NCI-H2107 treated with DMSO at 0.1 percent for 48 hours (cell line): Measurements from ENCODE around the gene IL1R2.
"Not testable (repeated sequence)": the region's sequence is repeated elsewhere in the genome, so short reads cannot be mapped to it uniquely, and the experiment has no call there.

Experiments
- DNase-seq: peaks from one replicate; lab custom pipeline; 2025; ENCODE audit not compliant: unreplicated experiment; lab: John Stamatoyannopoulos, UW

IL1R2 gene

GRCh38 chr2:102058293-102058833 is 66.6 kb downstream of the IL1R2 start:
- no peak for DNase-seq

GRCh38 chr2:102059151-102059550 is 67.4 kb downstream of the IL1R2 start:
- no peak for DNase-seq

GRCh38 chr2:102060047-102060446 is 68.3 kb downstream of the IL1R2 start:
- no peak for DNase-seq

- DNase-seq = no peak
These were observed 69.0 kb downstream of the IL1R2 start for GRCh38 chr2:102060792-102061191.

- DNase-seq = no peak
These were observed 69.5 kb downstream of the IL1R2 start for GRCh38 chr2:102061286-102061699.

GRCh38 chr2:102061962-102062795 is 70.4 kb downstream of the IL1R2 start:
- DNase-seq = no peak

GRCh38 chr2:102062802-102063201 is 71.0 kb downstream of the IL1R2 start:
- no peak for DNase-seq

- DNase-seq = no peak
These were observed 71.7 kb downstream of the IL1R2 start for GRCh38 chr2:102063487-102063911.

GRCh38 chr2:102063941-102064678 is 72.3 kb downstream of the IL1R2 start:
- DNase-seq = no peak

GRCh38 chr2:102064679-102065674 is 73.2 kb downstream of the IL1R2 start:
- no peak for DNase-seq

- no peak for DNase-seq
These were observed 74.0 kb downstream of the IL1R2 start for GRCh38 chr2:102065675-102066252.

GRCh38 chr2:102066554-102066953 is 74.8 kb downstream of the IL1R2 start:
- DNase-seq = no peak

GRCh38 chr2:102068126-102068525 is 76.4 kb downstream of the IL1R2 start:
- not testable (repeated sequence) for DNase-seq

- DNase-seq = no peak
These were observed 77.7 kb downstream of the IL1R2 start for GRCh38 chr2:102069311-102069974.

GRCh38 chr2:102070058-102070642 is 78.4 kb downstream of the IL1R2 start:
- DNase-seq = no peak

- DNase-seq = no peak
These were observed 81.0 kb downstream of the IL1R2 start for GRCh38 chr2:102072741-102073140.

- DNase-seq = no peak
These were observed 81.5 kb downstream of the IL1R2 start for GRCh38 chr2:102073168-102073724.

- DNase-seq = no peak
These were observed 82.5 kb downstream of the IL1R2 start for GRCh38 chr2:102074152-102074783.

- no peak for DNase-seq
These were observed 83.7 kb downstream of the IL1R2 start for GRCh38 chr2:102075479-102075878.
